HUES64 (cell line): ENCODE measurements around the gene RELL1.

Source experiments
- H3K27ac ChIP-seq: 2 replicates; pipeline ENCODE4 v1.7.0; 2013; ENCODE audit warnings: low read depth, low read length, inconsistent platforms
- H3K27me3 ChIP-seq: 2 replicates; pipeline ENCODE4 v1.6.1; 2013; ENCODE audit warnings: mild to moderate bottlenecking, low read length; ENCODE audit not compliant: insufficient read depth
- H3K36me3 ChIP-seq: 2 replicates; pipeline ENCODE4 v1.6.1; 2013; ENCODE audit warnings: mild to moderate bottlenecking, low read length; ENCODE audit not compliant: insufficient read depth
- H3K4me1 ChIP-seq: 2 replicates; pipeline ENCODE4 v1.6.1; 2013; ENCODE audit warnings: mild to moderate bottlenecking, low read length, moderate library complexity; ENCODE audit not compliant: insufficient read depth
- H3K4me3 ChIP-seq: 2 replicates; pipeline ENCODE4 v1.5.1; 2013; ENCODE audit warnings: mild to moderate bottlenecking, low read length, moderate library complexity
- H3K9ac ChIP-seq: 2 replicates; pipeline ENCODE4 v1.6.1; 2013; ENCODE audit warnings: mild to moderate bottlenecking, low read depth, low read length
- H3K9me3 ChIP-seq: 2 replicates; pipeline ENCODE4 v1.6.1; 2013; ENCODE audit warnings: low read depth, low read length; ENCODE audit not compliant: insufficient read depth
- WGBS: fragments of 150-250, 120-280 bp; methylation state at CpG from one replicate; pipeline ENCODE4 v1.1.7; 2013; ENCODE audit warnings: missing lambda C conversion rate; 5-methylcytosine and 5-hydroxymethylcytosine counted together

Gene RELL1

DNA sequence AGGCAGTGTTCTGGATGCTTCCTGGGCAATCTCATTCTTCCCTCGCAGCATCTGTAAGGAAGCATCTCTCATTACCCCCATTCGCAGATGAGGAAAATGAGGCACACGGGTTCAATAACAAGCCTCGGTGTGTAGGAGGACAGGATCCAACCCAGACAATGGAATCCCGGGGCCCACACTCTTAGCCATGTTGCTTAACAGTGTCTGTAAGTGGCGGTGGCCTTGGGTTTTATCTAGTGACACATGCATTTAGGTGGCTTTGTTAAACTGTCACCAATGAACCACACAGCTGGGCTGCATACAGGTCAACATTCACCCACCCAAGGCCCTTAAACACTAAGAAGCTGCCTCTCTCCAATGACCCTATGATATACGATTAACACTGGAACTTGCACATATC lies 22.6 kb downstream of the RELL1 start:
- Histone ChIP-seq H3K9ac (no peak overlapping the region), H3K27ac (no peak overlapping the region), H3K36me3 (no peaks in the 10 kb centered on the region), H3K27me3 (no peaks in the 10 kb centered on the region), H3K4me3 (no peak overlapping the region), H3K4me1 (peaks cover 51% of the 10 kb centered on the region), H3K9me3 (no peaks in the 10 kb centered on the region)
- 83% methylated on average over 7 of the region's 7 CpGs for WGBS

DNA sequence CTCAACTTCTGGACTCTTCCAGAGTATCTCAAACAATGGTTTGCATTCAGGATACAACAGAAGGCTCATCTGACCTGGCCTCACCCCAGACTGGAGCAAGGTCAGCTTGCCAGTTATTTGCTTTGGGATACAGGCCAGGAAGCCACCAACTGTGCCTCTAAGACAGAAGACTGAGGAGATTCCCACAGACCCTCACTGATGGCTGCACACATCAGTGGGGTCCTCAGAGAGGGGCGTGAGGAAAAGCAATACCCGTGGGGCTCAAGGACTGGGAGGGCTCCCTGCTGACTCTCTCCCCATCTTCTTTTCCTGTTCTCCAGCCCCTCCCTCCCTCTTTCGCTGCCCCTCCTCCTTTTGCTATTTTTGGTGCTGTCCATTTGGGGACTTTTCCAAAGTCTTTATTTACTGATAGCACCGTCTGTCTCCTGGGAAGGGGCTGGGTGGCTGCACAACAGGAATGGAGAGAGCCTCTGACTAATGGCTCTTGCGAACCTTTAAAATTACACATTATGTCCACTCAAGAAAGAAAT lies 23.2 kb downstream of the RELL1 start:
- Histone ChIP-seq H3K4me1 (peaks cover 51% of the 10 kb centered on the region), H3K9me3 (no peaks in the 10 kb centered on the region), H3K27me3 (no peaks in the 10 kb centered on the region), H3K36me3 (no peaks in the 10 kb centered on the region), H3K27ac (no peak overlapping the region), H3K9ac (no peak overlapping the region), H3K4me3 (no peak overlapping the region)
- 32% methylated on average over 4 of the region's 5 CpGs for WGBS

DNA sequence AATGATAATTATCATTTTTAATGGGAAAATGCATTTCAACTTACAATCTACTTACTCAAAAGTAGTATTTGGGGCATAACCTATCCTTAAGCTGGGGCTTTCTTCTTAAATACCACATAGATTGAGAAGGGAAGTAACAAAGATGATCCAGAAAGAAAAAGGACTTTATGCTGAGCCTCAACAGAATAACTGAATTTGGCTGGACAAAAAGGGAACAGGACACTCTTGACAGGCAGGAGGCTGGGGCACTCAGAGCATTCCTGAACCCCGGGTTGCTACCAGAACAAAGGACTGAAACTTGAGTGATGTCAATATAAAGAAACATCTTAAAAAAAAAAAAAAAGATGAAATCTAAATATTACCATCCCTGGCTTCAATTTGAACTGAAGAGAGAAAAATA lies 23.9 kb downstream of the RELL1 start:
- H3K27me3 ChIP-seq = no peaks in the 10 kb centered on the region
- no peak overlapping the region; the same call in 1 of the 2 replicates for H3K4me3 ChIP-seq
- no peaks in the 10 kb centered on the region for H3K9me3 ChIP-seq
- H3K36me3 ChIP-seq = no peaks in the 10 kb centered on the region
- H3K4me1 ChIP-seq = peaks cover 50% of the 10 kb centered on the region
- WGBS = 0% methylated on average over 1 of the region's 1 CpG
- no peak overlapping the region for H3K27ac ChIP-seq
- H3K9ac ChIP-seq = no peak overlapping the region; the same call in 1 of the 2 replicates

DNA sequence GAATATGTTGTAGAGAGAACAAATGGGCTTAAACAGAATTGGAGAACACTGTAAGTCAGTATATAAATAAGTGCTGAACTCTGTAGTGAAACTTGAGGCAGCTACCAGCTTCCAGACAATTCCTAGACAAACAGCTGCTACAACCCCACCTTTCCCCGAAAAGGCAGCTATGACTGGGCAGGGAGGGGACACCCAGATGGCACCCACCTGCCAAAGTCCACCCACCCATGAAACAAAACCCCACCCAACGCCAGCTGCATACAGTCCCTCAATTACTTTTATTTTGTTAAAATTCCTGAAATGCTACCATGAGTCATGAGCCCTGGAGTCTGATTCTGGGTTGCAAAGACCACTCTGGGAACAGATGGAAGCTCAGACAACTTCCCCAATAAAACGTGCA lies 24.4 kb downstream of the RELL1 start:
- Histone ChIP-seq H3K4me1 (peaks cover 45% of the 10 kb centered on the region), H3K27ac (no peak overlapping the region), H3K36me3 (no peaks in the 10 kb centered on the region), H3K4me3 (no peak overlapping the region; the same call in 1 of the 2 replicates), H3K9ac (no peak overlapping the region; the same call in 1 of the 2 replicates), H3K9me3 (peaks cover 2% of the 10 kb centered on the region; the same call in 1 of the 2 replicates), H3K27me3 (no peaks in the 10 kb centered on the region)
- WGBS = 44% methylated on average over 3 of the region's 3 CpGs

DNA sequence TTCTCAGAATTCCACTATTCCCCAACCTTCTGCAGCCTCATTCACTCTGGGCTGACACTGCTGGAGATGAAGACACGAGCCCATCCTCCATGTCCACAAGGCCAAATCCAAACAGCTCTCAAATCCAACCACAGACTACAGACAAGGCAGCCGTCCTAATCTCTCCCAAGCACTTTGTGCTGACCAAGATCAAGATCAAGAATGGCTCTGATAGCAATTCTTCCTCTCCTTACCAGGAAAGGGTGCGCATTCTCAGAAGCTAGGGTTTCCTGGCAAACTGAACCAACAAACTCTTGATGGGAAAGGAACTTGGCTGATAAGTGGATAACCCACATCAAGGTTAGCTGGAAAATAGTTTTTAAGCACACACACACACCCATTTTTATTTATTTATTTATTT lies 26.5 kb downstream of the RELL1 start:
- no peak overlapping the region for H3K4me3 ChIP-seq
- no peak overlapping the region for H3K9ac ChIP-seq
- peaks cover 5% of the 10 kb centered on the region for H3K36me3 ChIP-seq
- 76% methylated on average over 2 of the region's 3 CpGs for WGBS
- H3K27ac ChIP-seq = no peak overlapping the region
- peaks cover 12% of the 10 kb centered on the region for H3K9me3 ChIP-seq
- H3K27me3 ChIP-seq = no peaks in the 10 kb centered on the region
- H3K4me1 ChIP-seq = peaks cover 27% of the 10 kb centered on the region

DNA sequence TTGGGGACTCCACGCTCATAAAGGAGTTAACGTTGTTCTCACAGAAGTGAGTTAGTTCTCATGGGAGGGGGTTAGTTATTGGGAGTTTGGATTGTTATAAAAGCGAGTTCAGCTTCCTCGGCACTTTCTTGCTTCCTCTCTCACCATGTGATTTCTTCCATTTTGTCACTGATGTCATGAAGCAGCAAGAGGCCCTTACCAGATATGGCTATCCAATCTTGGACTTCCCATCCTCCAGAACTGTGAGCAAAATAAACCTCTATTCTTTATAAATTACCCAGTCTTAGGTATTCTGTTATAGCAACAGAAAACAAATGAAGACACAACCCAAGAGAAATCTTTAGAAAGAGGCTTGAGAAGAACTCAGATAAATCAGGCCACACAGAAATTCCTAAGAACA lies 29.5 kb downstream of the RELL1 start:
- WGBS = 96% methylated on average over 4 of the region's 4 CpGs
- Histone ChIP-seq H3K4me3 (no peak overlapping the region), H3K27ac (no peak overlapping the region), H3K9me3 (peaks cover 12% of the 10 kb centered on the region), H3K9ac (no peak overlapping the region), H3K27me3 (no peaks in the 10 kb centered on the region), H3K4me1 (peaks cover 29% of the 10 kb centered on the region), H3K36me3 (peaks cover 5% of the 10 kb centered on the region)

DNA sequence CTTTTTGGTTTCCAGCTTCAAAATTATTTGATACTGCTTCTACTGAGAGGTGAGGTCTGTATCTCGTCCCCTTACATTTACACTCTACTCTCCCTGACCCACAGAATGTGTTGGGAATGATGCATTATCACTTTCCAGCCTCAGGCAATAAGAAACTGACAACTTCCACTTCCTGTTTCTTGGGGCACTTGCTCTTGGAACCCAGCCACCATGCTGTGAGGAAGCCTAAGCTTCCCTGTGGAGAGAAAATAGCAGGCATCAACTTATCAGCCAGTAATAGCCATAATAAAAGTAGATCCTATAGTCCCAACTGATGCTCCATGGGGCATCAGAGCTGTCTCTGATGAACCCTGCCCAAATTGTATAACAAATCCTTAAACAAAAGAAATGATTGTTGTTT lies 32.6 kb downstream of the RELL1 start:
- Histone ChIP-seq H3K27me3 (no peaks in the 10 kb centered on the region), H3K36me3 (peaks cover 5% of the 10 kb centered on the region), H3K9me3 (peaks cover 12% of the 10 kb centered on the region), H3K9ac (no peak overlapping the region), H3K4me3 (no peak overlapping the region), H3K27ac (no peak overlapping the region), H3K4me1 (peaks cover 35% of the 10 kb centered on the region)
- WGBS = no CpG with 5 or more reads among the region's 1 CpG

DNA sequence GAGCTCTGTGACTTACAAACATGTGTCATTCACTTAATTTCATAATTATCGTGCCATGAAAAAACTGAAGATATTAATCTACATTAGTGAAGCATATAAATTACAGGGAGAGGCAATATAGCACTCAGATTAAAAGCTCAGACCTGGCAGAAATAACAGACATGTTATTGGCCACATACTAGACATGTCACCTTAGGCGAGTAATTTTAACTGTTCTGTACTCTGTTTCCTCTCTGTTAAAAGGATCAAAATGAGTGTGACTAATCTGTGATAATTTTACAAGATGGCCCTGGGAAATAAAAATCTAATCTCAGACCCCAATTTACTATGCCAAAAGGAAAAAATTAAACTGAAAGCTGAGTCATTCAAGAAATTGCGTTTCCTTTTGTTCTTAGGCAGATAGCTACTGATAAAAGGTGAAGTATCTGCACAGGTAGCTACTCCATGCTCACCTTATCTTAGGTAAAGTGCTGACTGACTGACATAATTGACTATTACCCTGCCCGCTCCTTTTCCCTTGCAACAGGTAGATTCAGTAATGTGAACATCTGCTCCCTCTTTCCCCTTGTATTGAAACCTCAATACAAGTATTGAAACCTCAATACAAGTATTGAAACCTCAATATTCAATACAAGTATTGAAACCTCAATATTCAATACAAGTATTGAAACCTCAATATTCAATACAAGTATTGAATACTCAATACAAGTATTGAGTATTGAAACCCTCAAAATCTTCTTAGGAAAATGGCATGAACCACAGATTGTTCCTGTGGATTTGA lies 33.2 kb downstream of the RELL1 start:
- 88% methylated on average over 4 of the region's 4 CpGs for WGBS
- H3K4me3 ChIP-seq = no peak overlapping the region
- H3K27ac ChIP-seq = no peak overlapping the region
- H3K4me1 ChIP-seq = peaks cover 41% of the 10 kb centered on the region
- H3K36me3 ChIP-seq = peaks cover 5% of the 10 kb centered on the region
- H3K9ac ChIP-seq = no peak overlapping the region
- peaks cover 12% of the 10 kb centered on the region for H3K9me3 ChIP-seq
- H3K27me3 ChIP-seq = no peaks in the 10 kb centered on the region

DNA sequence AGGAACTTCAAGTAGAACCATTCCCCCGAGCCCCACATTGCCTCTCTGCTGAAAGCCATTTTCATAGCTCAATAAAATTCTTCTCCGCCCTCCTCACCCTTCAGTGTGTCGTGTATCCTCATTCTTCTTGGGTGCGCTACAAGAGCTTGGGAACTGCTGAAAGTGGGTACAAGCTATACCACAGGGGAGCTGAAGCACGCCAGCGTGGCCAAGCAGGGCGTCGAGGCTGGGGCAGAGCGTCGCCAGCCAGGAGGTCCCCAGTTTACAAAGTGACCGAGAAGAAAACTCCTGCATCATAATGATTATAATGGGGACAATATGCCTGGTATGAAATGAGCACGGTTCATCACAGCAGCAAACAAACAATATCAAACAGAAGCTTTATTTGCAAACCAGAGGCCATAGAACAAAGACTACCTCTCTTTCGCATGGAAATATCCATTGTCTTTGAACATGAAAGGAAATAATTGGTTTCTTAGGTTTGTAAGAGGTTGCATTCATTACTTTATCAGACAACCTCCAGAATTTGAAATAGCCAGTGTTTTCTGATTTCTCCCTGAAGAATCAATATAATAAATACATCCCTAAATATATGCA lies 34.3 kb downstream of the RELL1 start:
- WGBS = 73% methylated on average over 11 of the region's 13 CpGs
- H3K27me3 ChIP-seq = no peaks in the 10 kb centered on the region

DNA sequence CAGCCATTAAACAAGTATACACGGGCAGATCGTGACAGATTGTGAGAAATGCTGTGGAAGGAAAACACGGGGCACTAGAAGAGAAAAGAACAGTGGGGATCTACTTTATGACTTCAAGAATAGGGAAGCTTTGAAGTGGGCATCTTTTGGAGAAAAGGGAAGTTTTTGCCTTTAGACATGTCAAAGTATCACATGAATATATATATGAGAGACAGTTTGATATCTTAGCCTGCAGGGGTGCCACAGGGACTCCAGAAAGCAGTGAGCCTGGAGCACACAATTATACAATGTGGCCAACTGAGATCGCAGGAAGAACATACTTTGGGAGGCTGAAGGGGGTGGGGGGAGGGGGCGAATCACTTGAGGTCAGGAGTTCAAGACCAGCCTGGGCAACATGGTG lies 35.7 kb downstream of the RELL1 start:
- Histone ChIP-seq H3K27me3 (no peaks in the 10 kb centered on the region), H3K4me1 (peaks cover 46% of the 10 kb centered on the region), H3K9me3 (no peaks in the 10 kb centered on the region), H3K36me3 (peaks cover 15% of the 10 kb centered on the region), H3K4me3 (no peak overlapping the region), H3K9ac (no peak overlapping the region), H3K27ac (no peak overlapping the region)
- 95% methylated on average over 5 of the region's 5 CpGs for WGBS

More for the DNA sequence above, 34.3 kb downstream of the RELL1 start:
- peaks cover 43% of the 10 kb centered on the region for H3K4me1 ChIP-seq
- no peak overlapping the region for H3K9ac ChIP-seq
- H3K4me3 ChIP-seq = no peak overlapping the region
- peaks cover 9% of the 10 kb centered on the region for H3K36me3 ChIP-seq
- H3K27ac ChIP-seq = no peak overlapping the region
- peaks cover 11% of the 10 kb centered on the region for H3K9me3 ChIP-seq

DNA sequence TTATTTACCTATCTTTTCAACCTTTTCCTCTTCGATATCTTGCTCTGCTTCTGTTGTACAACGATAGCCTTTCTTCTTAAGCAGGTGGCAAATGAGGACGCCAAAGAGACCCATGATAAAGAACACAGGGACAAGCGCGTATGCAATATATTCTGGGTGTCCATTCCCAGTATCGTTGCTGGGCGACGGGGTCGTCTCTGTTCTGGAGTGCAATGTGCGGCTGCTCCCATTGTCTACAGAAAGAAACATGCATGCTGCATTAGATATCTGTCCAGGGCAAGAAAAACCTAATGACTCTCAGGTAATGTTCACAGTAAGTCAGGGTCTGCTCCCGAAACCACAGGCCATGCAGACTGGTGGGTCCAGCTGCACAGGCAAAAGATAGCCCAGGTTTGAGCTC lies 36.9 kb downstream of the RELL1 start:
- H3K4me1 ChIP-seq = peaks cover 43% of the 10 kb centered on the region

More for the DNA sequence above, 36.9 kb downstream of the RELL1 start:
- WGBS = 97% methylated on average over 11 of the region's 11 CpGs
- Histone ChIP-seq H3K9ac (no peak overlapping the region), H3K9me3 (no peaks in the 10 kb centered on the region), H3K27me3 (no peaks in the 10 kb centered on the region), H3K36me3 (peaks cover 15% of the 10 kb centered on the region), H3K4me3 (no peak overlapping the region), H3K27ac (no peak overlapping the region)
